IMR-90 (cell line): ENCODE data around the gene CFAP43. TPM values are rescaled to one million over a fixed set of nuclear protein-coding genes. Genes with fewer than 3 reads are reported as not detected.

ENCODE experiments used
- ATAC-seq: fragments of 200-7000 bp; cut with Tn5 transposase; 2 replicates; pipeline ENCODE4 v1.9.1; 2020; ENCODE audit warnings: low read depth, mild to moderate bottlenecking, moderate library complexity
- BruUV-seq: library from RNA; stranded (reverse); fragments of 400-500 nt; replicated peaks from 2 replicates; lab custom pipeline; 2021; lab: Mats Ljungman, UMichigan
- CTCF ChIA-PET: fragments of 300-600 bp; formaldehyde crosslinking; extraction: SDS; loops from one replicate; lab custom pipeline; 2021; ENCODE audit warnings: antibody characterized with exemption; lab: Yijun Ruan, JAX
- POLR2A ChIA-PET: fragments of 300-600 bp; sonication (Branson Sonifier 250); formaldehyde crosslinking; loops from one replicate; lab custom pipeline; 2022; ENCODE audit warnings: antibody characterized with exemption; ENCODE audit not compliant: unreplicated experiment; lab: Charles Lee
- DNase-seq: peaks from one replicate; pipeline ENCODE4 v3.0.0; 2013
- H2AFZ ChIP-seq: replicated peaks from 2 replicates; pipeline ENCODE3; 2013; ENCODE audit warnings: low read length, mild to moderate bottlenecking; ENCODE audit not compliant: poor library complexity
- H2AK5ac ChIP-seq: 2 replicates; pipeline ENCODE4 v1.6.1; 2013; ENCODE audit warnings: low read depth, low read length, inconsistent platforms
- H2AK9ac ChIP-seq: replicated peaks from 2 replicates; pipeline ENCODE3; 2013; ENCODE audit warnings: mild to moderate bottlenecking, low read depth, low read length, moderate library complexity; ENCODE audit not compliant: poor library complexity
- H2BK120ac ChIP-seq: 2 replicates; pipeline ENCODE4 v1.6.1; 2013; ENCODE audit warnings: low read depth, low read length, inconsistent platforms
- H2BK15ac ChIP-seq: 3 replicates; pipeline ENCODE4 v1.6.1; 2013; ENCODE audit warnings: low read depth, low read length, inconsistent platforms
- H2BK20ac ChIP-seq: 2 replicates; pipeline ENCODE4 v1.6.1; 2013; ENCODE audit warnings: low read depth, mild to moderate bottlenecking, inconsistent platforms, low read length, moderate library complexity
- H2BK5ac ChIP-seq: 2 replicates; pipeline ENCODE4 v1.6.1; 2013; ENCODE audit warnings: mild to moderate bottlenecking, low read depth, low read length, inconsistent platforms; ENCODE audit not compliant: poor library complexity, severe bottlenecking
- H3K14ac ChIP-seq: replicated peaks from 2 replicates; pipeline ENCODE4 v1.6.1; 2013; ENCODE audit warnings: low read depth, low read length, inconsistent platforms
- H3K18ac ChIP-seq: 2 replicates; pipeline ENCODE4 v1.6.1; 2013; ENCODE audit warnings: low read depth, low read length, control low read depth
- H3K23ac ChIP-seq: 2 replicates; pipeline ENCODE4 v1.6.1; 2013; ENCODE audit warnings: low read depth, low read length, inconsistent platforms
- H3K27ac ChIP-seq: 2 replicates; pipeline ENCODE4 v1.5.1; 2013; ENCODE audit warnings: mild to moderate bottlenecking, control low read depth, low read length; ENCODE audit not compliant: insufficient read depth
- H3K27me3 ChIP-seq: 2 replicates; pipeline ENCODE4 v1.6.1; 2013; ENCODE audit warnings: low read length; ENCODE audit not compliant: control insufficient read depth, insufficient read depth
- H3K36me3 ChIP-seq: 2 replicates; pipeline ENCODE4 v1.6.1; 2013; ENCODE audit warnings: low read length, mixed read lengths; ENCODE audit not compliant: control insufficient read depth, insufficient read depth
- H3K4ac ChIP-seq: 2 replicates; pipeline ENCODE4 v1.6.1; 2013; ENCODE audit warnings: low read depth, low read length, inconsistent platforms
- H3K4me1 ChIP-seq: 2 replicates; pipeline ENCODE4 v1.6.1; 2013; ENCODE audit warnings: low read length, mixed read lengths; ENCODE audit not compliant: control insufficient read depth, insufficient read depth
- H3K4me2 ChIP-seq: 2 replicates; pipeline ENCODE4 v1.6.1; 2013; ENCODE audit warnings: low read depth, mild to moderate bottlenecking, control low read depth, low read length, moderate library complexity
- H3K4me3 ChIP-seq: 2 replicates; pipeline ENCODE4 v1.5.1; 2013; ENCODE audit warnings: low read depth, mild to moderate bottlenecking, control low read depth, low read length, moderate library complexity; ENCODE audit not compliant: insufficient read depth
- H3K56ac ChIP-seq: 2 replicates; pipeline ENCODE4 v1.6.1; 2013; ENCODE audit warnings: low read length, inconsistent platforms; ENCODE audit not compliant: insufficient read depth; ENCODE audit errors: extremely low read depth
- H3K79me1 ChIP-seq, 2 experiments: 2 replicates each; pipeline ENCODE4 v1.6.1; 2013; ENCODE audit warnings: low read length in 2 of 2, inconsistent platforms in 1 of 2, low read depth in 1 of 2
- H3K9ac ChIP-seq: 2 replicates; pipeline ENCODE4 v1.6.1; 2013; ENCODE audit warnings: low read depth, low read length, control low read depth
- H3K9me1 ChIP-seq: 2 replicates; pipeline ENCODE4 v1.6.1; 2013; ENCODE audit warnings: low read length, inconsistent platforms; ENCODE audit not compliant: insufficient read depth
- H3K9me3 ChIP-seq: 2 replicates; pipeline ENCODE4 v1.6.1; 2013; ENCODE audit warnings: low read length; ENCODE audit not compliant: control insufficient read depth, insufficient read depth
- H4K20me1 ChIP-seq: 2 replicates; pipeline ENCODE4 v1.6.1; 2013; ENCODE audit warnings: low read length, inconsistent platforms; ENCODE audit not compliant: insufficient read depth
- H4K5ac ChIP-seq: 2 replicates; pipeline ENCODE4 v1.6.1; 2013; ENCODE audit warnings: mild to moderate bottlenecking, low read depth, low read length, control low read depth
- H4K8ac ChIP-seq, 2 experiments: 2 replicates each; pipeline ENCODE4 v1.6.1; 2013; ENCODE audit warnings: low read depth in 2 of 2, low read length in 2 of 2, control low read depth in 1 of 2, inconsistent platforms in 1 of 2
- H4K91ac ChIP-seq: 2 replicates; pipeline ENCODE4 v1.6.1; 2013; ENCODE audit warnings: low read depth, low read length, inconsistent platforms; ENCODE audit not compliant: insufficient read depth
- CTCF ChIP-seq: conservative IDR thresholded peaks from 2 replicates; pipeline ENCODE4 v1.5.1; 2012; ENCODE audit warnings: mild to moderate bottlenecking, low read depth, low read length, improper control_type of control experiment
- NFE2L2 ChIP-seq: fragments of 150-350 bp; IDR thresholded peaks from 2 replicates; pipeline ENCODE4 v1.6.1; 2016; ENCODE audit warnings: low read depth, mild to moderate bottlenecking, low read length
- RFX5 ChIP-seq: IDR thresholded peaks from 2 replicates; pipeline ENCODE4 v1.8.0; 2012; ENCODE audit warnings: low read depth, mild to moderate bottlenecking, low read length, moderate library complexity
- WGBS, 2 experiments: methylation state at CpG; one replicate each; pipeline versions ENCODE4 v1.1.5 to v1.1.7; 2013; ENCODE audit warnings: missing lambda C conversion rate in 2 of 2; ENCODE audit not compliant: insufficient read length in 1 of 2; ENCODE audit errors: extremely low coverage in 2 of 2; 5-methylcytosine and 5-hydroxymethylcytosine counted together
- dilution Hi-C: fragments of 300-500 bp; cut with HindIII; formaldehyde crosslinking; loops from one replicate; pipeline ENCODE4 v1.14.3; 2018; ENCODE audit warnings: low sequenced_read_pairs; ENCODE audit not compliant: unreplicated experiment
- in situ Hi-C: fragments of 300-500 bp; cut with MboI; formaldehyde crosslinking; loops from 3 replicates; pipeline ENCODE4 v1.14.3; 2019; ENCODE audit warnings: low sequenced_read_pairs, inconsistent platforms, mixed read lengths
- intact Hi-C: fragments of 100-400 bp; cut with micrococcal nuclease; formaldehyde crosslinking; loops from 2 replicates; pipeline ENCODE4 v1.10.0; 2022
- polyA plus RNA-seq, 3 experiments: library from polyadenylated mRNA; depleted of rRNA; stranded (reverse); fragments of >200 nt; gene quantifications; 2 replicates each; pipeline ENCODE4 v1.2.3, GENCODE V29; 2012; ENCODE audit warnings: low replicate concordance in 1 of 3
- total RNA-seq: library from RNA; depleted of rRNA; stranded (reverse); fragments of >200 nt; gene quantifications from 2 replicates; pipeline ENCODE4 v1.2.3, GENCODE V29; 2012
- TF ChIP-seq, protein P1 (sequence below): fragments of 150-350 bp; IDR thresholded peaks from 2 replicates; pipeline ENCODE4 v1.6.1; 2017; ENCODE audit warnings: mild to moderate bottlenecking, antibody characterized with exemption, low read length, low read depth

Gene CFAP43
- total and polyA plus RNA-seq, 2 of the 4 experiments (the other 2 are of a cell fraction): under 0.01 to 0.05 TPM

DNA sequence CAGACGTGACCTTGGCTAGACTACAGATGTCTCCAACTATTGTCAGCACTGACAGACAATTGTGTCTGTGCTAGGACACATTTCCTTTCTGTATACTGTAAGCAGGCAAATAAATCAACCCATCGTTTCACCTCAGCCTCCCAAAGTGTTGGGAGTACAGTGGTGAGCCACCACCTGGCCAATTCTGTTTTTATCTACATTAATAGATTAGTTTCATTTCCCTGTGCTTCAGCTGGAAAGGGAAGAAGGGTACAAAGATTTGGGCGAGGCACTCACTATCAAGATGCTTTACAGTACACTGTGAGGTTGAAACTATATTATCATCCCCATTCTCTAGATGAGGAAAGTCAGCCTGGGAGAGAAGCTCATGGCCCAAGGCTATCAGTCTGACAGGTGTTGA, 88.3 kb downstream of the CFAP43 start:
- WGBS, 2 experiments: no CpG with 5 or more reads among the region's 3 CpGs
- Histone ChIP-seq H3K4me1 (no peaks in the 10 kb centered on the region), H3K23ac (no peak overlapping the region), H2BK15ac (no peak overlapping the region), H3K4ac (no peak overlapping the region), H4K91ac (no peak overlapping the region), H3K18ac (no peak overlapping the region), H2BK20ac (no peak overlapping the region), H4K20me1 (no peaks in the 10 kb centered on the region), H3K14ac (no peak overlapping the region), H4K5ac (no peak overlapping the region), H4K8ac (no peak overlapping the region), H2AK9ac (no peak overlapping the region), H3K9me3 (no peaks in the 10 kb centered on the region), H2BK120ac (no peak overlapping the region), H3K27ac (no peak overlapping the region), H3K36me3 (no peaks in the 10 kb centered on the region), H3K27me3 (peaks cover 35% of the 10 kb centered on the region), H3K4me2 (no peak overlapping the region), H3K4me3 (no peak overlapping the region), H2AK5ac (no peak overlapping the region), H3K79me1 (no peaks in the 10 kb centered on the region), H2BK5ac (no peak overlapping the region), H3K9ac (no peak overlapping the region), H3K9me1 (no peaks in the 10 kb centered on the region), H2AFZ (no peak overlapping the region), H3K56ac (no peak overlapping the region)
- ATAC-seq (no peak), DNase-seq (no peak)
- no TSS peak for BruUV-seq
- ChIA-PET CTCF (no interaction called here), POLR2A (no interaction called here)
- intact Hi-C loops: no loop called here
- TF ChIP-seq, protein P1, sequence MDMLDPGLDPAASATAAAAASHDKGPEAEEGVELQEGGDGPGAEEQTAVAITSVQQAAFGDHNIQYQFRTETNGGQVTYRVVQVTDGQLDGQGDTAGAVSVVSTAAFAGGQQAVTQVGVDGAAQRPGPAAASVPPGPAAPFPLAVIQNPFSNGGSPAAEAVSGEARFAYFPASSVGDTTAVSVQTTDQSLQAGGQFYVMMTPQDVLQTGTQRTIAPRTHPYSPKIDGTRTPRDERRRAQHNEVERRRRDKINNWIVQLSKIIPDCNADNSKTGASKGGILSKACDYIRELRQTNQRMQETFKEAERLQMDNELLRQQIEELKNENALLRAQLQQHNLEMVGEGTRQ: no peak
- no peak for TF ChIP-seq CTCF
- TF ChIP-seq RFX5: no peak
- no peak for TF ChIP-seq NFE2L2
- in situ Hi-C loops: no loop called here
- dilution Hi-C loops: no loop called here
